Naive thymus-derived CD4-positive, alpha-beta T cell (primary cell): ENCODE data around the gene NT5C1B. TPM values are rescaled to one million over a fixed set of nuclear protein-coding genes. Genes with fewer than 3 reads are reported as not detected.
A peak's percentile ranks its signal among the peaks of the same experiment; 100 is the strongest.

Source experiments
- ATAC-seq: fragments of 150-1000 bp; cut with Tn5 transposase; 2 replicates; pipeline ENCODE4 v1.10.0; 2021; ENCODE audit warnings: mild to moderate bottlenecking, moderate library complexity
- CTCF ChIA-PET: fragments of 350-600 bp; sonication (Branson Sonifier 250); formaldehyde crosslinking; loops from one replicate; lab custom pipeline; 2021; ENCODE audit warnings: antibody characterized with exemption; lab: Charles Lee
- POLR2A ChIA-PET: fragments of 350-600 bp; sonication (Branson Sonifier 250); formaldehyde crosslinking; loops from one replicate; lab custom pipeline; 2021; ENCODE audit warnings: antibody characterized with exemption, inconsistent platforms; lab: Charles Lee
- DNase-seq, 9 donors: peaks; one replicate each; pipeline versions ENCODE4 v3.0.0 to v3.0.0-alpha.2; 2020 to 2022; ENCODE audit warnings: mixed read lengths in 1 of 9
- H3K27ac ChIP-seq: one replicate; pipeline ENCODE4 v1.7.0; 2013; ENCODE audit warnings: mild to moderate bottlenecking, low read depth, low read length, moderate library complexity
- H3K27me3 ChIP-seq, 2 donors: one replicate each; pipeline ENCODE4 v1.7.0; 2013; ENCODE audit warnings: low read length in 2 of 2, mild to moderate bottlenecking in 2 of 2, moderate library complexity in 2 of 2; ENCODE audit not compliant: control insufficient read depth in 2 of 2, insufficient read depth in 2 of 2
- H3K36me3 ChIP-seq, 3 experiments: 1 replicate in 2 of 3; 2 replicates in 1 of 3; pipeline ENCODE4 v1.7.0; 2013; ENCODE audit warnings: low read length in 3 of 3, mild to moderate bottlenecking in 3 of 3, moderate library complexity in 1 of 3; ENCODE audit not compliant: insufficient read depth in 3 of 3, control insufficient read depth in 2 of 3
- H3K4me1 ChIP-seq, 2 donors: one replicate each; pipeline ENCODE4 v1.7.0; 2013; ENCODE audit warnings: low read length in 2 of 2, mild to moderate bottlenecking in 2 of 2, moderate library complexity in 1 of 2; ENCODE audit not compliant: control insufficient read depth in 2 of 2, insufficient read depth in 2 of 2
- H3K4me3 ChIP-seq: 2 replicates; pipeline ENCODE4 v1.7.0; 2013; ENCODE audit warnings: mild to moderate bottlenecking, low read length
- H3K9me3 ChIP-seq, 3 experiments: 1 replicate in 2 of 3; 2 replicates in 1 of 3; pipeline ENCODE4 v1.7.0; 2013; ENCODE audit warnings: low read length in 3 of 3; ENCODE audit not compliant: control insufficient read depth in 2 of 3
- H3K27ac Mint-ChIP-seq, 9 donors: one replicate each; pipeline ENCODE4 v1.8.0; 2020 to 2022; ENCODE audit warnings: mixed read lengths in 9 of 9, mild to moderate bottlenecking in 8 of 9, moderate library complexity in 5 of 9, inconsistent platforms in 2 of 9
- H3K27me3 Mint-ChIP-seq, 5 donors: one replicate each; pipeline ENCODE4 v1.8.0; 2021 to 2022; ENCODE audit warnings: mixed read lengths in 5 of 5, mild to moderate bottlenecking in 1 of 5
- H3K36me3 Mint-ChIP-seq, 5 donors: one replicate each; pipeline ENCODE4 v1.8.0; 2020 to 2022; ENCODE audit warnings: mixed read lengths in 5 of 5, mild to moderate bottlenecking in 3 of 5, inconsistent platforms in 1 of 5
- H3K4me1 Mint-ChIP-seq, 7 donors: one replicate each; pipeline ENCODE4 v1.8.0; 2020 to 2022; ENCODE audit warnings: mixed read lengths in 7 of 7, mild to moderate bottlenecking in 3 of 7, inconsistent platforms in 1 of 7
- H3K4me3 Mint-ChIP-seq, 10 donors: one replicate each; pipeline ENCODE4 v1.8.0; 2020 to 2022; ENCODE audit warnings: mild to moderate bottlenecking in 10 of 10, mixed read lengths in 10 of 10, moderate library complexity in 6 of 10, inconsistent platforms in 2 of 10
- H3K9me3 Mint-ChIP-seq, 11 donors: one replicate each; pipeline ENCODE4 v1.8.0; 2020 to 2022; ENCODE audit warnings: mixed read lengths in 11 of 11, mild to moderate bottlenecking in 4 of 11, inconsistent platforms in 1 of 11, moderate library complexity in 1 of 11
- intact Hi-C, 2 donors: fragments of 100-400 bp; cut with micrococcal nuclease; formaldehyde crosslinking; loops; one replicate each; pipeline ENCODE4 v1.15.1; 2023
- polyA plus RNA-seq, 2 donors: library from polyadenylated mRNA; unstranded; fragments of 300-500 nt; fragmentation: Illumina TruSeq; gene quantifications; one replicate each; pipeline ENCODE4 v1.2.3, GENCODE V29; 2021
- total RNA-seq, 6 experiments: library from RNA in 5 of 6; stranded (reverse) in 5 of 6; gene quantifications; 1 replicate in 5 of 6; 2 replicates in 1 of 6; pipeline ENCODE4 v1.2.3 and lab custom pipeline; 2021 to 2026

The NT5C1B gene
- total and polyA plus RNA-seq, 7 experiments from 2014 or later: 0.39 to 0.50 TPM; not detected in 5

GRCh38 chr2:18560031-18560796 is 29.2 kb downstream of the NT5C1B start, which contains the start of gene RDH14:
TSS of gene RDH14 (minus strand) at chr2:18560653. CDS start at chr2:18560572, 81 bp downstream.
- H3K27me3 ChIP-seq: no peaks in the 10 kb centered on the region
- H3K36me3 Mint-ChIP-seq: peaks cover 3 to 44% (median 31%) of the 10 kb centered on the region in 5 donors
- H3K4me1 ChIP-seq: peaks cover 6 to 16% of the 10 kb centered on the region in 2 donors
- H3K9me3 ChIP-seq: peaks cover 0 to 4% (median 0%) of the 10 kb centered on the region in 3 experiments
- H3K27ac ChIP-seq: peak within 1 kb of the TSS; percentile 94
- intact Hi-C loops: loop anchor here (1.0 to 5.0 kb wide), 12 partner anchors 40 to 1791 kb away; partner anchors contain the start of genes LAPTM4A (in 2 of the 2), TTC32 (in 2 of the 2), WDR35 (in 2 of the 2) and GEN1 (in 1 of the 2)
- no peaks in the 10 kb centered on the region for H3K27me3 Mint-ChIP-seq
- peak within 1 kb of the TSS; percentile 86 to 96 (median 92) for H3K4me3 Mint-ChIP-seq
- CTCF ChIA-PET: interaction anchor here (0.6 to 0.8 kb wide), 2 partner anchors 18 to 40 kb away, joined by 3 to 5 read pairs; no protein-coding TSS in a partner anchor
- DNase-seq: peak; percentile 83 to 93 (median 92)
- ATAC-seq: peak; percentile 94
- peaks cover 19 to 66% (median 52%) of the 10 kb centered on the region in 7 donors for H3K4me1 Mint-ChIP-seq
- peaks cover 0 to 11% (median 6%) of the 10 kb centered on the region in 11 donors for H3K9me3 Mint-ChIP-seq
- H3K27ac Mint-ChIP-seq: peak within 1 kb of the TSS; percentile 92 to 98 (median 96)
- H3K4me3 ChIP-seq: peak within 1 kb of the TSS; percentile 71
- POLR2A ChIA-PET: interaction anchor here (0.6 to 2.0 kb wide), 16 partner anchors 9 to 1792 kb away, joined by 3 to 15 read pairs (median 4); partner anchors contain the start of genes LAPTM4A and TTC32
- H3K36me3 ChIP-seq: peaks cover 0 to 10% (median 0%) of the 10 kb centered on the region in 3 experiments

GRCh38 chr2:18559531-18560030 is 29.8 kb downstream of the NT5C1B start:
- Mint-ChIP-seq H3K9me3 (peaks cover 0 to 7% (median 2%) of the 10 kb centered on the region in 11 donors), H3K4me3 (peak overlapping the region; percentile 86 to 96 (median 90)), H3K4me1 (peaks cover 19 to 70% (median 58%) of the 10 kb centered on the region in 7 donors), H3K27ac (peak overlapping the region; percentile 92 to 98 (median 95)), H3K36me3 (peaks cover 7 to 44% (median 29%) of the 10 kb centered on the region in 5 donors), H3K27me3 (no peaks in the 10 kb centered on the region)
- DNase-seq (no peak), ATAC-seq (no peak)
- CTCF ChIA-PET: no interaction called here
- H3K27ac ChIP-seq: peak overlapping the region; percentile 94
- H3K9me3 ChIP-seq: peaks cover 0 to 4% (median 0%) of the 10 kb centered on the region in 3 experiments
- H3K27me3 ChIP-seq: no peaks in the 10 kb centered on the region
- intact Hi-C loops: loop anchor here (1.0 to 5.0 kb wide), 13 partner anchors 15 to 1792 kb away; partner anchors contain the start of genes LAPTM4A (in 2 of the 2), TTC32 (in 2 of the 2), WDR35 (in 2 of the 2) and GEN1 (in 1 of the 2)
- peaks cover 6 to 16% of the 10 kb centered on the region in 2 donors for H3K4me1 ChIP-seq
- POLR2A ChIA-PET: interaction anchor here (0.7 to 2.0 kb wide), 9 partner anchors 10 to 1792 kb away, joined by 3 to 15 read pairs (median 4); partner anchors contain the start of gene TTC32
- H3K4me3 ChIP-seq: peak overlapping the region; percentile 71
- peaks cover 0 to 14% (median under 1%) of the 10 kb centered on the region in 3 experiments for H3K36me3 ChIP-seq

GRCh38 chr2:18558458-18558857 is 30.9 kb downstream of the NT5C1B start:
- CTCF ChIA-PET: no interaction called here
- H3K27me3 Mint-ChIP-seq: no peaks in the 10 kb centered on the region
- peaks cover 22 to 77% (median 65%) of the 10 kb centered on the region in 7 donors for H3K4me1 Mint-ChIP-seq
- peaks cover 0 to 5% (median 0%) of the 10 kb centered on the region in 11 donors for H3K9me3 Mint-ChIP-seq
- Histone ChIP-seq H3K27me3 (no peaks in the 10 kb centered on the region), H3K9me3 (no peaks in the 10 kb centered on the region), H3K27ac (no peak overlapping the region), H3K4me1 (peaks cover 6 to 16% of the 10 kb centered on the region in 2 donors), H3K4me3 (no peak overlapping the region), H3K36me3 (peaks cover 0 to 10% (median 9%) of the 10 kb centered on the region in 3 experiments)
- DNase-seq: no peak
- intact Hi-C loops: loop anchor here (2.0 to 5.0 kb wide), 2 partner anchors 14 to 914 kb away; no protein-coding TSS in a partner anchor
- no peak for ATAC-seq
- POLR2A ChIA-PET: interaction anchor here (0.9 to 1.1 kb wide), 2 partner anchors 16 to 1343 kb away, joined by 3 to 4 read pairs; partner anchors contain the start of gene TTC32
- peak overlapping the region in 8 of 9 donors; percentile 8 to 98 (median 95) for H3K27ac Mint-ChIP-seq
- peaks cover 11 to 39% (median 27%) of the 10 kb centered on the region in 5 donors for H3K36me3 Mint-ChIP-seq
- peak overlapping the region in 8 of 10 donors; percentile 0 to 96 (median 88) for H3K4me3 Mint-ChIP-seq

- no peaks in the 10 kb centered on the region for H3K27me3 ChIP-seq
- POLR2A ChIA-PET: no interaction called here
- H3K9me3 ChIP-seq: no peaks in the 10 kb centered on the region
- CTCF ChIA-PET: no interaction called here
- H3K36me3 ChIP-seq: peaks cover 0 to 10% (median 9%) of the 10 kb centered on the region in 3 experiments
- H3K4me1 ChIP-seq: peaks cover 6 to 16% of the 10 kb centered on the region in 2 donors
- H3K4me3 ChIP-seq: no peak overlapping the region
- no peaks in the 10 kb centered on the region for H3K27me3 Mint-ChIP-seq
- peaks cover 11 to 40% (median 30%) of the 10 kb centered on the region in 5 donors for H3K36me3 Mint-ChIP-seq
- peaks cover 0 to 1% (median 0%) of the 10 kb centered on the region in 11 donors for H3K9me3 Mint-ChIP-seq
- H3K4me3 Mint-ChIP-seq: no peak overlapping the region
- no peak for ATAC-seq
- H3K4me1 Mint-ChIP-seq: peaks cover 22 to 84% (median 76%) of the 10 kb centered on the region in 7 donors
- H3K27ac Mint-ChIP-seq: no peak overlapping the region
- intact Hi-C loops: loop anchor here in 1 of 2 donors (5.0 kb wide), 1 partner anchor 915 kb away; no protein-coding TSS in a partner anchor
- no peak overlapping the region for H3K27ac ChIP-seq
- no peak for DNase-seq
Measured at GRCh38 chr2:18557121-18557520, 32.2 kb downstream of the NT5C1B start.

- H3K4me3 ChIP-seq: no peak overlapping the region
Measured at GRCh38 chr2:18552351-18553077, 36.9 kb downstream of the NT5C1B start.

More at GRCh38 chr2:18552351-18553077, 36.9 kb downstream of the NT5C1B start:
- H3K27ac Mint-ChIP-seq: no peak overlapping the region
- Histone ChIP-seq H3K27ac (no peak overlapping the region), H3K36me3 (peaks cover 0 to 10% (median 9%) of the 10 kb centered on the region in 3 experiments), H3K9me3 (no peaks in the 10 kb centered on the region), H3K4me1 (no peaks in the 10 kb centered on the region), H3K27me3 (no peaks in the 10 kb centered on the region)
- no peak for ATAC-seq
- H3K27me3 Mint-ChIP-seq: no peaks in the 10 kb centered on the region
- DNase-seq: no peak
- ChIA-PET POLR2A (interaction anchor here (0.7 kb wide), 1 partner anchor 9 kb away, joined by 4 read pairs; no protein-coding TSS in a partner anchor), CTCF (interaction anchor here (0.5 kb wide), 1 partner anchor 1313 kb away, joined by 3 read pairs; no protein-coding TSS in a partner anchor)
- H3K4me3 Mint-ChIP-seq: peak overlapping the region in 1 of 10 donors; percentile 10
- no peaks in the 10 kb centered on the region for H3K9me3 Mint-ChIP-seq
- intact Hi-C loops: no loop called here
- H3K36me3 Mint-ChIP-seq: peaks cover 11 to 34% (median 24%) of the 10 kb centered on the region in 5 donors
- H3K4me1 Mint-ChIP-seq: peaks cover 10 to 85% (median 74%) of the 10 kb centered on the region in 7 donors
